Caki2 (cell line): ENCODE measurements around the gene HOGA1. TPM values are rescaled to one million over a fixed set of nuclear protein-coding genes. Genes with fewer than 3 reads are reported as not detected.
"Not testable (repeated sequence)": the region's sequence is repeated elsewhere in the genome, so short reads cannot be mapped to it uniquely, and the experiment has no call there.

Experiments
- DNase-seq: peaks from one replicate; pipeline ENCODE4 v3.0.0-alpha.2; 2015; ENCODE audit warnings: low read depth
- in situ Hi-C: cut with HindIII; loops from 2 replicates; pipeline ENCODE4 v1.10.0; 2016; ENCODE audit warnings: low sequenced_read_pairs, low pct_unique_long_range_greater_than_20kb, mixed read lengths
- total RNA-seq: library from RNA; depleted of rRNA; stranded (reverse); fragments of >200 nt; shearing (Covaris generic); gene quantifications from 2 replicates; pipeline ENCODE4 v1.2.3, GENCODE V29; 2014; ENCODE audit warnings: low replicate concordance

The HOGA1 gene
- total RNA-seq, 1 experiment from 2014 or later = 91.3 TPM

DNA sequence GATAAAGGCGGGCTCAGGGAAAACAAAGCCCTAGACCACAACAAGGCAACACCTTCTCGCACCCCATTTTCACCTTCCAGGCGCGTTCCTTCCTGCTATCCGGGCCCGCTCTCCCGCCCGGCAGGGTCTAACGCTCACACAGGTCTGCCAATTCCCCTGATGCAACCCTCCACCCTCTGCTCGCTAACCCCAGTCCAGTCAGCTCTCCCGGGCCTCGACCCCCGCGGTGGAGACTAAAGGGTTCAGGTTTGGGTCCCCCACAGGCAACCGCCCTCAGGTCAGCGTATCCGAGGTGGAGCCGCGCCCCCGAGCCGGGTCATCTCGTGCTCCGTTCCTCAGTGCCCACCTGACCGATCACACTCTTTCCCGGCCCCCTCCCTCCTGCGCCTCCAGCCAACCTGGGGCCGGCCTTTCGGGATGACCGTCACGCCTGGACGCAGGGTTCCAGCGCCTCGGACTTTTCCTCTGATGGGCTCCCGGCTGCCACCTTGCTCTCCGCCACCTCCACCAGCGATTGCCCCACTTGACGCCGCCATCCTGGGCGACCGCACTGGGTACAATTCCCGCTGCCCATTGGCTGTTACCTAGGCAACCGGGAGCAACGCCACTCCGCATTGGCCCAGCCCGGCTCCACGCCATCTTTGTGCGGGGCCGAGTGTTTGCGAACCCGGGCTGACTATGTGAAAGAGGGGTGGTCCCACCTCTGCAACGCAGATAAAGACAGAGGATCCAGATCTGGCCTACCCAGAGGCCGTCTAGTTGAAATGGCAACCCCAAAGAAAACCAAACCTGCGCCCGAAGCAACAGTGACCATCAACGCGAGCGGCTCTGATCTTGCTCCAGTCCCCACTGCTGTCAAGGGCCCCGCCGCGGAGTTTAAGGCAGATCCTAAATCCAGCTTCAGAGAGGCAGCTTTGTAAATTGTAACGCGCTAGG is 49.0 kb downstream of the HOGA1 start, which contains the start of gene MORN4:
Gene MORN4 (minus strand): TSS at position 552 of the 936 bp plus-strand sequence. CDS start 13,847 bp downstream, outside the sequence.
- peak; percentile 86 for DNase-seq
- in situ Hi-C loops = no loop called here

DNA sequence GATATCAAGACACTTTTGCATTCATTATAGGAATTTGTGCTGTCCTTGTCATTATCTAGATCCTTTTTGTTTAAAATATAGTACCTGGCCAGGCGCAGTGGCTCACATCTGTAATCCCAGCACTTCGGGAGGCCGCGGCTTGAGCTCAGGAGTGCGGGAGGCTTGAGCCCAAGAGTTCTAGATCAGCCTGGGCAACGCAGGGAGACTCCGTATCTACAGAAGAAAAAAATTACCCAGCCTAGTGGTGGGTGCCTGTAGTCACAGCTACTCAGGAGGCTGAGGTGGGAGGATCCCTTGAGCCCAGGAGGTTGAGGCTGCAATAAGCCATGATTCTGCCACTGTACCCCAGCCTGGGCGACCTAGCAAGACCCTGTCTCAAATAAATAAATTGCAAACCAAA is 49.7 kb downstream of the HOGA1 start:
- DNase-seq = no peak
- in situ Hi-C loops = no loop called here

DNA sequence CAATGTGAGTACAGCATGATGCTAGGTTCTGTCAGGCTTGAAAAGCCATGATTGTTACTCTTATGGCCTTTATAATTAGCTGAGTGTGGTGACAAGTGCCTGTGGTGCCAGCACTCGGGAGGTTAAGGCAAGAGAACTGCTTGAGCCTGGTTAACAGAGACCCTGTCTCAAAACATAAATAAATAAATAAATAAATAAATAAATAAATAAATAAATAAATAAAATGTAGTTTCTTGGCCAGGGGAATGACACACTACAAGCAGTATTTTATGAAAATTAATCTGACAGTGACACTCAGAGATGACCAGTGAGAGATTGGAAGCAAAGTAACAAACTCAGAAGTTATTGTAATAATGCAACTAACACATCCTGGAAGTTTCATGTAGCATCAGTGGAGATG is 51.4 kb downstream of the HOGA1 start:
- in situ Hi-C loops = no loop called here
- DNase-seq = no peak

DNA sequence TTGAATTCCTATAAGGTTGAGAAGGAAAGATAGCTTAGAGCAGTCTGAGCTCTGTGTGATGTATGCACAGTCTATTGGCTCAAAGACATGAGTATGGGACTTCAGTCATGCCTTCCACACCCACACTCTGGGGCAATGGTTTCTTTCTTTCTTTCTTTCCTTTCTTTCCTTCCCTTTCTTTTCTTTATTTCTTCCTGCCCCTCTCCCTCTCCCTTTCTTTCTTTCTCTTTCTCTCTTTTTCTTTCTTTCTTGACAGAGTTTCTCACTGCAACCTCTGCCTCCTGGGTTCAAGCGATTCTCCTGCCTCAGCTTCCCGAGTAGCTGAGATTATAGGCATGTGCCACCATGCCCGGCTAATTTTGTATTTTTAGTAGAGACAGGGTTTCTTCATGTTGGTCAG is 54.9 kb downstream of the HOGA1 start:
- DNase-seq, in situ Hi-C loops: not testable (repeated sequence)

DNA sequence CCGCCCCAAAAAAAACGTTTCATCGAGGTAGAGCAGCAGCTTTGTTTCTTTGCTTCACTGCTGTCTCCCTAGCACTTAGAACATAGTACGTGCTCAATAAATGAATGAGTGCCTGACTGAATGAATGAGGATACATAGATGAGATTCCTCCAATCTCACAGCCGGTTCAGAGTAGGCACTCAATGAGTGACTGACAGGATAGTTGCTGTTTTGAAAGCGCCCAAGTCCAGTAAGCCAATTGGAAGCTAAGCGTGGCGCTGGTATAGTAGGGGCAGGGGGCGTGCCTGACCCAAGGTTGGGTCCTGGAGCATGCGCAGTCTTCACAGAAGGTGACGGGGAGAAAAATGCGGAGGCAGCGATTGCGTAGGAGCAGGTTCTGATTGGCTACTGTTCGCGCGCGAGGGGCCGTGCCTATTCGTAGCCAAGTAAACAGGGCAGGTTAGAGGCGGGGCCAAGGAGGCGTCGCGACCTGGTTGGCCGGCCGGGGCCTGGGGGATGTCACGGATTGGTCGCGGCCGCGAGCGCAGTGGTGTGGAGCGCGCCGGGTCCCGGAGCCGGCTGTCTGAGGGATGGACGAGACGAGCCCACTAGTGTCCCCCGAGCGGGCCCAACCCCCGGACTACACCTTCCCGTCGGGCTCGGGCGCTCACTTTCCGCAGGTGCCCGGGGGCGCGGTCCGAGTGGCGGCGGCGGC is 56.1 kb downstream of the HOGA1 start, which contains the start of gene PI4K2A:
Gene PI4K2A (plus strand): TSS at position 498 of the 694 bp plus-strand sequence. CDS start 72 bp downstream, at position 570.
- in situ Hi-C loops = no loop called here
- DNase-seq = peak; percentile 98

DNA sequence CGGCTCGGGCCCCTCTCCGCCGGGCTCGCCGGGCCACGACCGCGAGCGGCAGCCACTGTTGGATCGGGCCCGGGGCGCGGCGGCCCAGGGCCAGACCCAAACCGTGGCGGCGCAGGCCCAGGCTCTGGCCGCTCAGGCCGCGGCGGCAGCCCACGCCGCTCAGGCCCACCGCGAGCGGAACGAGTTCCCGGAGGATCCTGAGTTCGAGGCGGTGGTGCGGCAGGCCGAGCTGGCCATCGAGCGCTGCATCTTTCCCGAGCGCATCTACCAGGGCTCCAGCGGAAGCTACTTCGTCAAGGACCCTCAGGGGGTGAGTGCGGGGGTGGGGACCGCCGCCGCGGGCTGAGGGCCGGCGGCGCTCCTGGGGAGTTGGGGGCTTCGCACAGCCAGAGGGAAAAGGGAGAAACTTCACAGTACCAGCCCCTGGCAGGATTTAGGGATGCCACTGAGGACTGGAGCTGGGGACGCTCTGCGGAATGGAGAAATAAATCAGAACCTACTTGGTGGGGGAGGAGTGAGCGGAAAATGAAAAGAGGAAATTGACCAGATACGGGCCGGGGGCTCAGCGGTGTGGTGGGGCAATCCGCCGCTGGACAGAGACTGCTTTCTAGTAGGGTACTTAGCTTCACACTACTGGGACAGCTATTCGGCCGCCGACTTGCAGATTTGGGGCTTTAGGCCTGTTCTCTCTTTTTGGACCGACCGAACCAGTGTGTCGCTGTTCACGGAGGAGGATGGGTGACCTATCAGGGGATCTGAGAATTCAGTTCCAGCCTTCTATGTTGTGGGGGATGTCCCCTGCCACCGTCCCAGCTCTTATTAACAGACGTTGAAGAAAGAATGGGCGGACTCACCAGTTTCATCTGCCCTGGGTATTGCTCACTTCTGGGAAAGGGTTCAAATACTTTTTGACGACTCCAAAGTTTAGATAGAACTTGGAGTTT is 57.0 kb downstream of the HOGA1 start:
- in situ Hi-C loops = no loop called here
- DNase-seq = no peak

DNA sequence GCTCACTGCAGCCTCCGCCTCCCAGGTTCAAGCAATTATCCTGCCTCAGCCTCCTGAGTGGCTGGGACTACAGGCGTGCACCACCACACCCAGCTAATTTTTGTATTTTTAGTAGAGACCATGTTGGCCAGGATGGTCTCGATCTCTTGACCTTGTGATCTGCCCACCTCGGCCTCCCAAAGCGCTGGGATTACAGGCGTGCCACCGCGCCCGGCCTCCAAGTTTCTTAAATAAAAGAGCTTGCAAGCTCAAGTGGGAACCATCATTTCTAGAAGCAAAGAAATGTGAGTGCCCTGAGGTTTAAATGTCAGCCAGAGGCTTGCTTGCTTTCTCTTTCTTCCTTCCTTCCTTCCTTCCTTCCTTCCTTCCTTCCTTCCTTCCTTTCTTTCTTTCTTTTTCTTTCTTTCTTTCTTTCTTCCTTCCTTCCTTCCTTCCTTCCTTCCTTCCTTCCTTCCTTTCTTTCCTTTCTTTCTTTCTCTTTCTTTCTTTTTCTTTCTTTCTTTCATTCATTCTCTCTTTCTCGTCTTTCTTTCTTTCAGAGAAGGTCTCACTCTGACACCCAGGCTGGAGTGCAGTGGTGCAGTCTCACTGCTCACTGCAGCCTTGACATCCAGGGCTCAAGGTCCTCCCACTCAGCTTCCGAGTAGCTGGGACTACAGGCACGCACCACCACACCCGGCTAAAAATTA is 58.4 kb downstream of the HOGA1 start:
- DNase-seq = not testable (repeated sequence)

DNA sequence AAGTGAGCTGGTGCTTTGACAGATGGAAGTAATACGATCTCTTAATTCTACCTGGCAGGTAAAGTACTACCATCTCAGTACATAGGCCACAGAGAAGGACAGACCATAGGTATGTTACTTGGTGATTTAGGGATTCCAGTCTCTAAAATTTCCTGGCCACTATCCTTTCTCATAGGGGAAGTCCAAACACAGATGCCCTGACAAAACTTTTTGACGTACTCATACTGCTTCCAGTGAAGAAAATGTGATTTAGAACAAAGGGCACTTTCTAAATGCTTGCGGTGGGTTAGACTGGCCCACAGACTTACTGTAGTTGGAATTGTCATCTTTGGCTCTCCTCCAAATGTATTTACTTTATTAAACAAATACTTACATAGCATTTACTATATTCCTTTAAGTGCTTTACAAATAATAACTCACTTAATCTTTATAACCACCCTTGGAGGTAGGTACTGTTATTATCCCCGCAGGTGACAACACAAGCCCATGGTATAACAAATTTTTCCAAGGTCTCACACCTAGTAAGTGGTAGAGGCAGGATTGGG is 59.3 kb downstream of the HOGA1 start:
- in situ Hi-C loops = no loop called here
- no peak for DNase-seq

More for the DNA sequence above, 58.4 kb downstream of the HOGA1 start:
- in situ Hi-C loops = not testable (repeated sequence)

DNA sequence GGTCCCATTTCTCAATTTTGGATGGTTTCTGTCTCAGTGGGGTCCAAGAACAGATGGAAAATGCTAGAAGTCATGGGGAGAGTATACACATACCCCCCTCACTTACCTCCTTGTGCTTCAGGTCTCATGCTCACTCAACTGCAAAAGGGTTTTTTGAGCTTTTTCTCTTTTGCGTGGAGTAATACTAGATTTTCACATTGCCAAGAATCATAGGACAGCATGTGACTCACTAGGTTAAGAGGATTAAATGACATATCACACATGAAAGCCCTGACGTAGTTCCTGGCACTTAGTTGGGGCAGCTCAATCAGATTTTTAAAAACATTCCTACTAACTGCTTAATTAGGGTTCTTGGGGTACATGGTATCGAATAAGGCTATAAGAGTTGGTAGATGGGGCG is 60.7 kb downstream of the HOGA1 start:
- in situ Hi-C loops = no loop called here
- DNase-seq = no peak

DNA sequence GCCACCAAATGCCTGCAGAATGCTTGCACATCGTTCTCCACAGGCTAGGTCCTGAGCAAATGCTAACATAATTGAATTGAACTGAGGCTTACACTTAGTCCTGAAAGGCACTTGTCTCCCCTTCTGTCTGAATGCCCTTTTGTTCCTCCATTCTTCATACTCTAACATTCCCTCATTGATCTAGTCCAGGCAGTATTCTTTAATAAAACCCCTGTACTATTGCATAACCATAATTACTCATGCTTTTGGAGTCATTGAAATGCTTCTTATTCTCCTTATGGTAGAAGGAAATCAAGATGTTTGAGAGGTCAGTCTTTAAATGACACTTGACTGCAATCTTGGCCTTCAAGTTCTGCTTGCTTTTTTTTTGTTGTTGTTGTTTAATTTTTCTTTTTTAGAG is 63.4 kb downstream of the HOGA1 start:
- no peak for DNase-seq
- in situ Hi-C loops = no loop called here

DNA sequence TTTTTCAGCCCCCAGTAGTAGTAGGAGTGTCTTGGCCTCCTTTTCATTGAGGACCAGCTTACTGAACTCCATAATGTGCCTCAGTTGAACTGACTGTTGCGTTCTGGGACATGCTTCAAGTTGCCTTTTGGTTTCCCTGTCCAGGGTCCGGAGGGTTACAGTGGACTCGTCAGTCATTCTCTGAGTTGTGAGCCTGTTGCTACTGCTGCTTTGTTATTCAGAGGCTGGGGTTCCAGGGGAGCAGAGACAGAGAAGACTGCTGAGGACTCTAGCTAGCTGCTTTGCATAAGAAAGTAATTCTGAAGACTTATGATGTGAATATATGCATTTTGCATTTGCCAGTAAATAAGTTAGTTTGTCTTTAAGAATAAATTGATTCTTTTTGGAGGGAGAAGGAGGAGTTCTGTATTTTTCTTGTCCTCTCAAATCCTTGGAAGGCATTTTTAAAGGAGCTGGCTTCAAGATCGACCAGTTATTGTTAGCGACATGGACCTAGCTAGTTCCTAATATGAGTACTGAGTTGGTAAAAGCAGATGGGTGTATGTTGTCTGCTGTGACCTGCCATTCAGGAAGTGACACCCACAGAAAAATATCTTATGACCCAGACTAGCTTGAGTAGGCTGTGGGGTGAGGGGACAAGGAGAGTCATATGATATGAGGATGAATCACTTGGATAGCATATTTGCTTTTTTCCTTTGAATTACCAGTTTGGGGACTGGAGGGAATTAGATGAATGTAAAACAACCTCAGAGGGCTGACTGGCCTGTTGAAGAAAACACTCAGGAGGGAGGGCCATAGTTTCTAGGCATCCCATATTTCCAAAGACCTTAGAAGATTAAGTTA is 64.6 kb downstream of the HOGA1 start:
- DNase-seq = peak; percentile 76
- in situ Hi-C loops = no loop called here

DNA sequence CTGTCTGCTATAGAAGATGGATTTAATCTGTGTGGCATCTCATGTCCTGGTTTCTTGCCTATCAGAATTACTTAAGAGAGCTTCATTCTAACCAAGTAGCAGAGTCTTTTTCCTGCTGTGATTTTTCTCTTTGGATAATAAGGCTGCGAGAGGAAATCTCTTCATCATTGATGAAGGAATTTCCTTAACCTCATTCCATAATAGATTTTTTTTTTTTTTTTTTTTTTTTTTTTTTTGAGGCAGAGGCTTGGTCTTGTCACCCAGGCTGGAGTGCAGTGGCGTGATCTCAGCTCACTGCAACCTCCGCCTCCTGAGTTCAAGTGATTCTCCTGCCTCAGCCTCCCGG is 65.2 kb downstream of the HOGA1 start:
- in situ Hi-C loops = not testable (repeated sequence)

DNA sequence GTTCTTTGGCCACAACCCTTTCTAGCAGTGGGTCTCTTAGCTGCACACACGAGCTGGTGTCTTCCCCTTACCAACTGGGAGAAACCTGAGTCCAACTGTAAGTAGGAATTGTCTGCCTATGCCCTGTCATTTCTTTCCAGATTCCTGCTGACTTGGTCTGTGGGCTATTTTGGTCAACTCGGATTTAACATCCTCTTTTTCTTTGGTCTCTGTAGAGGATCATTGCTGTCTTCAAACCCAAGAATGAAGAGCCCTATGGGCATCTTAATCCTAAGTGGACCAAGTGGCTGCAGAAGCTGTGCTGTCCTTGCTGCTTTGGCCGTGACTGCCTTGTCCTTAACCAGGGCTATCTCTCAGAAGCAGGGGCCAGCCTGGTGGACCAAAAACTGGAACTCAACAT is 66.5 kb downstream of the HOGA1 start:
- DNase-seq = no peak
- in situ Hi-C loops = no loop called here

More for the DNA sequence above, 65.2 kb downstream of the HOGA1 start:
- not testable (repeated sequence) for DNase-seq

DNA sequence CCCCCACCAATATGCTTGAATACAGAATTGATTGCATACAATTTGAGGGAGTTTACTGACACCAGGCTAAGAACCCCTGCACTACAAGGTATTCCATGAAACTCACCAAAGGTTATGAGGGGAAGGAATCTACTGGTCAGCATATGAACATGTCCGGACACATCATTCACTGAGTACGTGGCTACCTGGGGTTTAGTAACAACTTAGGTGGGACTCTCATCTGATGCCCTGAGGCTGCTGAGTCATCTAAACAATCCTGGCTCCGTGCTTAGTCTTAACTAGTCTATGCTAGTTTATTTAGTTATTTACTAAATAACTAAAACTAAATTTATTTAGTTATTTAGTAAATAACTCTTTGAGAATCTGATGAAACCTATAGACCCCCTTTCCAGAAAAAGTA is 67.6 kb downstream of the HOGA1 start:
- DNase-seq = no peak
- in situ Hi-C loops = no loop called here

DNA sequence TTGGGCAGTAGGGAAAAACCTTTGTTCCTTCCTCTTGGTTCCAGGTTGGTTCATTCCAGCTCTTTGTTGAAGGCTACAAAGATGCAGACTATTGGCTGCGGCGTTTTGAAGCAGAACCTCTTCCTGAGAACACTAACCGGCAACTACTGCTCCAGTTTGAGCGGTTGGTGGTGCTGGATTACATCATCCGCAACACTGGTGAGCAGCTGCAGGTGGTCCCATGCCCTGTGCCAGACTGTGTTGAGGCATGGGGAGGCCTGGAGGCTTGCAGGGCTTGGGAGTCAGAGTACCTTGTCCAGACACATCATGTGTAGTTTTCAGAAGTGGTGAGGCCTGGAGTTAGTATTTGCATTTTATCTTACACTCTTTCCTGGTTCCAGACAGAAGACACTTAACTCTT is 72.6 kb downstream of the HOGA1 start:
- no peak for DNase-seq
- in situ Hi-C loops = no loop called here

DNA sequence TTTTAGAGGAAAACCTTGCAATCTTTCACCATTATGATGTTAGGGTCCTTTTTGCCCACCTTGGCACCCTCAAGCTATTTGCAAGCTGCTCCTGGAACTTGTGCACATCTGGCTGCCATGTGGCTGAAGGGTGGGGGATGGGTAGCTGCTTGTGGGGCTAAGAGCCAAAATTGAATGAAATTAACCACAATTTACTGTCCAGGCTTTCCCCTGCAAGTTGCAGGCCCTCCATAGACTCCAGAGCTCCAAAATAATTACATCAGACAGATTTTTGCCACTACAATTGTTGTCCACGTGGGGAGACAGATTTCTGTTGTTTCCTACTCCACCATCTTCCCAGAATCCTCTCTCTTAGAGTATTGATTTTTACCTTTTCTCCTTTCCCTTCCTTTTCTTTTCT is 75.4 kb downstream of the HOGA1 start:
- no peak for DNase-seq
- in situ Hi-C loops = no loop called here
